Measurements from ENCODE around the gene ZMPSTE24. TPM values are rescaled to one million over a fixed set of nuclear protein-coding genes. Genes with fewer than 3 reads are reported as not detected.
A peak's percentile ranks its signal among the peaks of the same experiment; 100 is the strongest.

ZMPSTE24 gene
- total RNA-seq, 1 donor from 2014 or later, result 25.5 TPM

GRCh38 chr1:40248412-40248811 lies 9.6 kb upstream of the ZMPSTE24 start:
- TF ChIP-seq, protein P1, sequence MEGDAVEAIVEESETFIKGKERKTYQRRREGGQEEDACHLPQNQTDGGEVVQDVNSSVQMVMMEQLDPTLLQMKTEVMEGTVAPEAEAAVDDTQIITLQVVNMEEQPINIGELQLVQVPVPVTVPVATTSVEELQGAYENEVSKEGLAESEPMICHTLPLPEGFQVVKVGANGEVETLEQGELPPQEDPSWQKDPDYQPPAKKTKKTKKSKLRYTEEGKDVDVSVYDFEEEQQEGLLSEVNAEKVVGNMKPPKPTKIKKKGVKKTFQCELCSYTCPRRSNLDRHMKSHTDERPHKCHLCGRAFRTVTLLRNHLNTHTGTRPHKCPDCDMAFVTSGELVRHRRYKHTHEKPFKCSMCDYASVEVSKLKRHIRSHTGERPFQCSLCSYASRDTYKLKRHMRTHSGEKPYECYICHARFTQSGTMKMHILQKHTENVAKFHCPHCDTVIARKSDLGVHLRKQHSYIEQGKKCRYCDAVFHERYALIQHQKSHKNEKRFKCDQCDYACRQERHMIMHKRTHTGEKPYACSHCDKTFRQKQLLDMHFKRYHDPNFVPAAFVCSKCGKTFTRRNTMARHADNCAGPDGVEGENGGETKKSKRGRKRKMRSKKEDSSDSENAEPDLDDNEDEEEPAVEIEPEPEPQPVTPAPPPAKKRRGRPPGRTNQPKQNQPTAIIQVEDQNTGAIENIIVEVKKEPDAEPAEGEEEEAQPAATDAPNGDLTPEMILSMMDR (IDR thresholded peaks at IDR 0.05), result no peak
- H3K9me3 ChIP-seq, result no peaks in the 10 kb centered on the region
- no peak for DNase-seq (ENCODE audit: extremely low spot score in 2 of 2)
- no peaks in the 10 kb centered on the region for H3K27me3 ChIP-seq
- H3K27ac ChIP-seq, result no peak overlapping the region
- no peak overlapping the region for H3K4me3 ChIP-seq
- H3K4me1 ChIP-seq, result no peaks in the 10 kb centered on the region
- intact Hi-C loops (cut with DNase I), result no loop called here
- H3K36me3 ChIP-seq, result no peaks in the 10 kb centered on the region

GRCh38 chr1:40251456-40251855 lies 6.6 kb upstream of the ZMPSTE24 start:
- no peak for TF ChIP-seq POLR2AphosphoS5 (IDR thresholded peaks at IDR 0.05; ENCODE audit: insufficient read depth in 1 of 2, low read depth in 1 of 2)
- TF ChIP-seq POLR2A (IDR thresholded peaks at IDR 0.05), result no peak
- TF ChIP-seq, protein P1 (IDR thresholded peaks at IDR 0.05), result no peak
- no peak overlapping the region for H3K27ac ChIP-seq
- peaks cover 7% of the 10 kb centered on the region for H3K4me1 ChIP-seq
- H3K36me3 ChIP-seq, result no peaks in the 10 kb centered on the region
- no peaks in the 10 kb centered on the region for H3K27me3 ChIP-seq
- intact Hi-C loops (cut with DNase I), result no loop called here
- no peak overlapping the region for H3K4me3 ChIP-seq
- no peaks in the 10 kb centered on the region for H3K9me3 ChIP-seq
- no peak for DNase-seq (ENCODE audit: extremely low spot score in 2 of 2)

DNA sequence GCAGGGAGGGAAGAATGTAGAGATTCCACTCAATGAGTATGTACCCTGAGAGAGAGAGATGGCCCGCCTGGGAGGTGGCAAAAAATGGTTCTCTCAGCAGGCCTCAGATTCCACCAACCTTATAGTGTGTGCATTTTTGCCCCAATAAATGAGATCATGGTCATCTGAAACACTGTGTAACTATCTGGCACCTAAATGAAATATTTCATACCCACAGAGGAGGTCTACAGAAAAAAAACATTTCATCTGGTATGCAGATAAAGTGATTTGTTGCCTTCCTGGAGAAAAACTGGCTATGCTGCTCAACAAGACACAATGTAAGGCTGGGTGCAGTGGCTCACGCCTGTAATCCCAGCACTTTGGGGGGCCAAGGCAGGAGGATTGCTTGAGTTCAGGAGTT lies 5.4 kb upstream of the ZMPSTE24 start:
- Histone ChIP-seq H3K9me3 (no peaks in the 10 kb centered on the region), H3K4me3 (no peak overlapping the region), H3K27ac (no peak overlapping the region), H3K36me3 (no peaks in the 10 kb centered on the region), H3K4me1 (peaks cover 15% of the 10 kb centered on the region), H3K27me3 (no peaks in the 10 kb centered on the region)
- TF ChIP-seq POLR2AphosphoS5 (IDR thresholded peaks at IDR 0.05; ENCODE audit: insufficient read depth in 1 of 2, low read depth in 1 of 2) (no peak), POLR2A (IDR thresholded peaks at IDR 0.05) (no peak)
- TF ChIP-seq, protein P1 (IDR thresholded peaks at IDR 0.05), result no peak
- intact Hi-C loops (cut with DNase I), result no loop called here
- DNase-seq (ENCODE audit: extremely low spot score in 2 of 2), result no peak

- DNase-seq (ENCODE audit: extremely low spot score in 2 of 2), result no peak
- Histone ChIP-seq H3K36me3 (no peaks in the 10 kb centered on the region), H3K4me1 (peaks cover 32% of the 10 kb centered on the region), H3K27ac (no peak overlapping the region), H3K27me3 (no peaks in the 10 kb centered on the region), H3K9me3 (no peaks in the 10 kb centered on the region), H3K4me3 (no peak overlapping the region)
- TF ChIP-seq, protein P1 (IDR thresholded peaks at IDR 0.05), result no peak
- TF ChIP-seq POLR2A (IDR thresholded peaks at IDR 0.05), result no peak
- no peak for TF ChIP-seq POLR2AphosphoS5 (IDR thresholded peaks at IDR 0.05; ENCODE audit: insufficient read depth in 1 of 2, low read depth in 1 of 2)
- intact Hi-C loops (cut with DNase I), result no loop called here
These were observed 2.8 kb upstream of the ZMPSTE24 start for GRCh38 chr1:40255231-40255630.

- Histone ChIP-seq H3K4me3 (peak overlapping the region; percentile 85 to 91), H3K27ac (peak overlapping the region; percentile 84), H3K36me3 (peaks cover 0 to 9% of the 10 kb centered on the region in 2 donors), H3K4me1 (peaks cover 32% of the 10 kb centered on the region), H3K27me3 (no peaks in the 10 kb centered on the region), H3K9me3 (no peaks in the 10 kb centered on the region)
- no peak for TF ChIP-seq POLR2AphosphoS5 (IDR thresholded peaks at IDR 0.05; ENCODE audit: insufficient read depth in 1 of 2, low read depth in 1 of 2)
- TF ChIP-seq, protein P1 (IDR thresholded peaks at IDR 0.05), result no peak
- TF ChIP-seq POLR2A (IDR thresholded peaks at IDR 0.05), result no peak
- intact Hi-C loops (cut with DNase I), result no loop called here
- no peak for DNase-seq (ENCODE audit: extremely low spot score in 2 of 2)
These were observed 1.5 kb upstream of the ZMPSTE24 start for GRCh38 chr1:40256401-40257084.

Data from vagina (tissue), 2 donors.